HepG2 (cell line): ENCODE data around the gene IQCK. TPM values are rescaled to one million over a fixed set of nuclear protein-coding genes. Genes with fewer than 3 reads are reported as not detected.

Source experiments
- MAF1 ChIP-seq: sonication (generic); formaldehyde crosslinking; IDR thresholded peaks from 2 replicates; pipeline ENCODE4 v1.5.0; 2020; ENCODE audit warnings: missing genetic modification reagents, borderline replicate concordance
- NKX3-1 ChIP-seq: sonication (generic); formaldehyde crosslinking; IDR thresholded peaks from 2 replicates; pipeline ENCODE4 v1.5.0; 2020; ENCODE audit warnings: missing genetic modification reagents
- NR2F1 ChIP-seq, 2 experiments: fragments of 450-650 bp in 1 of 2; formaldehyde crosslinking in 1 of 2; IDR thresholded peaks; 2 replicates each; pipeline versions ENCODE4 v1.5.0 to v1.6.1; 2016 to 2020; ENCODE audit warnings: mild to moderate bottlenecking in 1 of 2, missing compliant biosample characterization in 1 of 2, missing genetic modification reagents in 1 of 2, moderate library complexity in 1 of 2
- TBP ChIP-seq: sonication (generic); formaldehyde crosslinking; IDR thresholded peaks from 2 replicates; pipeline ENCODE4 v1.5.0; 2020; ENCODE audit warnings: missing genetic modification reagents
- TRIM24 ChIP-seq: sonication (generic); formaldehyde crosslinking; IDR thresholded peaks from 2 replicates; pipeline ENCODE4 v1.8.0; 2022; ENCODE audit warnings: mild to moderate bottlenecking, missing genetic modification reagents
- ZNF207 ChIP-seq: fragments of 450-650 bp; IDR thresholded peaks from 2 replicates; pipeline ENCODE4 v1.6.1; 2016; ENCODE audit warnings: antibody characterized with exemption, borderline replicate concordance
- ZNF510 ChIP-seq: sonication (generic); formaldehyde crosslinking; IDR thresholded peaks from 2 replicates; pipeline ENCODE4 v1.4.0; 2020; ENCODE audit warnings: low read depth, mild to moderate bottlenecking, missing genetic modification reagents
- ZNF670 ChIP-seq: sonication (generic); formaldehyde crosslinking; IDR thresholded peaks from 2 replicates; pipeline ENCODE4 v1.8.0; 2022; ENCODE audit warnings: mild to moderate bottlenecking, missing genetic modification reagents, borderline replicate concordance
- polyA plus RNA-seq, 8 experiments: library from polyadenylated mRNA; depleted of rRNA in 3 of 8; stranded (reverse) in 7 of 8; unstranded in 1 of 8; fragments of >200 nt; fragmentation: Illumina TruSeq in 4 of 8; extraction: Trizol in 4 of 8; gene quantifications; 2 replicates each; pipeline versions ENCODE4 v1.2.1 to v1.2.3, GENCODE V29; 2011 to 2016; ENCODE audit warnings: low read depth in 4 of 8, missing spikeins in 1 of 8, mixed read lengths in 1 of 8; ENCODE audit not compliant: insufficient read depth in 1 of 8
- total RNA-seq, 5 experiments: library from RNA; depleted of rRNA; stranded (reverse); fragments of >200 nt; fragmentation: Illumina TruSeq; extraction: Trizol; gene quantifications; 2 replicates each; pipeline ENCODE4 v1.2.3, GENCODE V29; 2016; ENCODE audit warnings: low read depth in 1 of 5
- TF ChIP-seq, protein P1 (sequence below): sonication (generic); formaldehyde crosslinking; IDR thresholded peaks from 2 replicates; pipeline ENCODE4 v1.4.0; 2020; ENCODE audit warnings: missing genetic modification reagents, borderline replicate concordance
- TF ChIP-seq, protein P2 (sequence below): sonication (generic); formaldehyde crosslinking; IDR thresholded peaks from 2 replicates; pipeline ENCODE4 v1.4.0; 2020; ENCODE audit warnings: missing genetic modification reagents, borderline replicate concordance
- TF ChIP-seq, protein P3 (sequence below): sonication (generic); formaldehyde crosslinking; IDR thresholded peaks from 2 replicates; pipeline ENCODE4 v1.8.1; 2023; ENCODE audit warnings: mild to moderate bottlenecking, missing genetic modification reagents, borderline replicate concordance
- TF ChIP-seq, protein P4 (sequence below): sonication (generic); formaldehyde crosslinking; IDR thresholded peaks from 2 replicates; pipeline ENCODE4 v1.4.0; 2020; ENCODE audit warnings: missing genetic modification reagents; ENCODE audit errors: not compliant biosample characterization
- TF ChIP-seq, protein P5 (sequence below): sonication (generic); formaldehyde crosslinking; conservative IDR thresholded peaks from 2 replicates; pipeline ENCODE4 v1.4.0; 2020; ENCODE audit warnings: mild to moderate bottlenecking, missing genetic modification reagents, moderate library complexity
- TF ChIP-seq, protein P6 (sequence below): sonication (generic); formaldehyde crosslinking; IDR thresholded peaks from 2 replicates; pipeline ENCODE4 v1.5.1; 2020; ENCODE audit warnings: missing genetic modification reagents, mild to moderate bottlenecking, borderline replicate concordance

IQCK gene
- total and polyA plus RNA-seq, 2 of the 13 experiments (the other 11 are each of a cell fraction or from before 2014, with no cell fraction given), result 5.1 to 7.3 TPM

DNA sequence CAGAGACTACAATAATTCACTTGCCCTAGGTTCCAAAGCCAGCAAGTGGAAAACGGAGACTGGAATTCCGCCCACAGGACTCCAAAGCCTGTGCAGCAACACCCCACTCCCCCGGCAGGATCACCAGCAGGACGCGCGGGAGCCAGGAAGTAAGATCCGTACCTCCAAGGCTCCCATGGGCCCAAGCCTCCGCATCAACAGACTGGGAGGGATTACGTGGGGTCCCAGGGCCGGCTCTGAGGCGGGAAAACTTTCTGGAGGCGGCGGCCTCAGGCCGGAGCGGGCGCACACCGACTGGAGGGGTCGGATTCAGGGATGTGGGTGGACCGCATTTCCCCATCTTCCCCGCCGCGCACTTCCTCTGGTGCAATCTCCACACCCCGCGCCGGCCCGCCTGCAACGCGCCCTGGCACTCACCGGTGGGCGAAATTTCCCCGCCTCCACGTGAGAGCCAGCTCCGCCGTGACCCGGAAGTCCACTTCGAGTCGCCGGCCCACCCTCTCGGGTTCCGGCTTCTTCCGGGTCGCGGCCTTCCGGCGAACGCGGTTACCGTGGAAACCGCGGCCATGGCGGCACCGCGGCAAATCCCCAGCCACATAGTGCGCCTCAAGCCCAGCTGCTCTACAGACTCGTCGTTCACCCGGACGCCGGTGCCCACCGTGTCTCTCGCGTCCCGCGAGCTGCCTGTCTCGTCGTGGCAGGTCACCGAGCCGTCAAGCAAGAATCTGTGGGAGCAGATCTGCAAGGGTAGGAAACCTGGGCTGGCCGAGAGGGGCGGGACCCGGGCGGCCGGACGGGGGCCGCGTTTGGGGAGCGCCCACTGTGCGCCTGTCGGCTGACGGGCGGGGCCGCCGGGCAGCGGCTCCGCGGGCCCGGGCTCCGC is at the start of gene IQCK, which contains the start of gene KNOP1 (continued):
- TF ChIP-seq, protein P1, sequence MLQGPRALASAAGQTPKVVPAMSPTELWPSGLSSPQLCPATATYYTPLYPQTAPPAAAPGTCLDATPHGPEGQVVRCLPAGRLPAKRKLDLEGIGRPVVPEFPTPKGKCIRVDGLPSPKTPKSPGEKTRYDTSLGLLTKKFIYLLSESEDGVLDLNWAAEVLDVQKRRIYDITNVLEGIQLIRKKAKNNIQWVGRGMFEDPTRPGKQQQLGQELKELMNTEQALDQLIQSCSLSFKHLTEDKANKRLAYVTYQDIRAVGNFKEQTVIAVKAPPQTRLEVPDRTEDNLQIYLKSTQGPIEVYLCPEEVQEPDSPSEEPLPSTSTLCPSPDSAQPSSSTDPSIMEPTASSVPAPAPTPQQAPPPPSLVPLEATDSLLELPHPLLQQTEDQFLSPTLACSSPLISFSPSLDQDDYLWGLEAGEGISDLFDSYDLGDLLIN (CRISPR knock-in tag), result peak; percentile 97
- TF ChIP-seq, protein P2, sequence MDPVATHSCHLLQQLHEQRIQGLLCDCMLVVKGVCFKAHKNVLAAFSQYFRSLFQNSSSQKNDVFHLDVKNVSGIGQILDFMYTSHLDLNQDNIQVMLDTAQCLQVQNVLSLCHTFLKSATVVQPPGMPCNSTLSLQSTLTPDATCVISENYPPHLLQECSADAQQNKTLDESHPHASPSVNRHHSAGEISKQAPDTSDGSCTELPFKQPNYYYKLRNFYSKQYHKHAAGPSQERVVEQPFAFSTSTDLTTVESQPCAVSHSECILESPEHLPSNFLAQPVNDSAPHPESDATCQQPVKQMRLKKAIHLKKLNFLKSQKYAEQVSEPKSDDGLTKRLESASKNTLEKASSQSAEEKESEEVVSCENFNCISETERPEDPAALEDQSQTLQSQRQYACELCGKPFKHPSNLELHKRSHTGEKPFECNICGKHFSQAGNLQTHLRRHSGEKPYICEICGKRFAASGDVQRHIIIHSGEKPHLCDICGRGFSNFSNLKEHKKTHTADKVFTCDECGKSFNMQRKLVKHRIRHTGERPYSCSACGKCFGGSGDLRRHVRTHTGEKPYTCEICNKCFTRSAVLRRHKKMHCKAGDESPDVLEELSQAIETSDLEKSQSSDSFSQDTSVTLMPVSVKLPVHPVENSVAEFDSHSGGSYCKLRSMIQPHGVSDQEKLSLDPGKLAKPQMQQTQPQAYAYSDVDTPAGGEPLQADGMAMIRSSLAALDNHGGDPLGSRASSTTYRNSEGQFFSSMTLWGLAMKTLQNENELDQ (CRISPR knock-in tag), result peak; percentile 21; the same call in 1 of the 2 replicates
- 0 out of 4 replicates have a peak, but pooled peaks of 1 of the 2 experiments have one; percentile 26 for TF ChIP-seq NR2F1 (CRISPR knock-in tag; IDR thresholded peaks at IDR 0.05)
- no peak; the same call in none of the 2 replicates for TF ChIP-seq MAF1 (CRISPR knock-in tag)
- TF ChIP-seq ZNF670 (CRISPR knock-in tag), result no peak; the same call in 1 of the 2 replicates
- TF ChIP-seq ZNF207, result no peak
- no peak for TF ChIP-seq TRIM24 (CRISPR knock-in tag)
- TF ChIP-seq, protein P3, sequence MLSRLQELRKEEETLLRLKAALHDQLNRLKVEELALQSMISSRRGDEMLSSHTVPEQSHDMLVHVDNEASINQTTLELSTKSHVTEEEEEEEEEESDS (CRISPR knock-in tag), result 0 out of 2 replicates have a peak, but pooled peaks have one; percentile 29
- TF ChIP-seq ZNF510 (CRISPR knock-in tag), result peak; percentile 97; the same call in 1 of the 2 replicates
- TF ChIP-seq, protein P4, sequence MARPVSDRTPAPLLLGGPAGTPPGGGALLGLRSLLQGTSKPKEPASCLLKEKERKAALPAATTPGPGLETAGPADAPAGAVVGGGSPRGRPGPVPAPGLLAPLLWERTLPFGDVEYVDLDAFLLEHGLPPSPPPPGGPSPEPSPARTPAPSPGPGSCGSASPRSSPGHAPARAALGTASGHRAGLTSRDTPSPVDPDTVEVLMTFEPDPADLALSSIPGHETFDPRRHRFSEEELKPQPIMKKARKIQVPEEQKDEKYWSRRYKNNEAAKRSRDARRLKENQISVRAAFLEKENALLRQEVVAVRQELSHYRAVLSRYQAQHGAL, result no peak
- TF ChIP-seq, protein P5, sequence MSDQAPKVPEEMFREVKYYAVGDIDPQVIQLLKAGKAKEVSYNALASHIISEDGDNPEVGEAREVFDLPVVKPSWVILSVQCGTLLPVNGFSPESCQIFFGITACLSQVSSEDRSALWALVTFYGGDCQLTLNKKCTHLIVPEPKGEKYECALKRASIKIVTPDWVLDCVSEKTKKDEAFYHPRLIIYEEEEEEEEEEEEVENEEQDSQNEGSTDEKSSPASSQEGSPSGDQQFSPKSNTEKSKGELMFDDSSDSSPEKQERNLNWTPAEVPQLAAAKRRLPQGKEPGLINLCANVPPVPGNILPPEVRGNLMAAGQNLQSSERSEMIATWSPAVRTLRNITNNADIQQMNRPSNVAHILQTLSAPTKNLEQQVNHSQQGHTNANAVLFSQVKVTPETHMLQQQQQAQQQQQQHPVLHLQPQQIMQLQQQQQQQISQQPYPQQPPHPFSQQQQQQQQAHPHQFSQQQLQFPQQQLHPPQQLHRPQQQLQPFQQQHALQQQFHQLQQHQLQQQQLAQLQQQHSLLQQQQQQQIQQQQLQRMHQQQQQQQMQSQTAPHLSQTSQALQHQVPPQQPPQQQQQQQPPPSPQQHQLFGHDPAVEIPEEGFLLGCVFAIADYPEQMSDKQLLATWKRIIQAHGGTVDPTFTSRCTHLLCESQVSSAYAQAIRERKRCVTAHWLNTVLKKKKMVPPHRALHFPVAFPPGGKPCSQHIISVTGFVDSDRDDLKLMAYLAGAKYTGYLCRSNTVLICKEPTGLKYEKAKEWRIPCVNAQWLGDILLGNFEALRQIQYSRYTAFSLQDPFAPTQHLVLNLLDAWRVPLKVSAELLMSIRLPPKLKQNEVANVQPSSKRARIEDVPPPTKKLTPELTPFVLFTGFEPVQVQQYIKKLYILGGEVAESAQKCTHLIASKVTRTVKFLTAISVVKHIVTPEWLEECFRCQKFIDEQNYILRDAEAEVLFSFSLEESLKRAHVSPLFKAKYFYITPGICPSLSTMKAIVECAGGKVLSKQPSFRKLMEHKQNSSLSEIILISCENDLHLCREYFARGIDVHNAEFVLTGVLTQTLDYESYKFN (CRISPR knock-in tag), result peak; percentile 79
- TF ChIP-seq, protein P6, sequence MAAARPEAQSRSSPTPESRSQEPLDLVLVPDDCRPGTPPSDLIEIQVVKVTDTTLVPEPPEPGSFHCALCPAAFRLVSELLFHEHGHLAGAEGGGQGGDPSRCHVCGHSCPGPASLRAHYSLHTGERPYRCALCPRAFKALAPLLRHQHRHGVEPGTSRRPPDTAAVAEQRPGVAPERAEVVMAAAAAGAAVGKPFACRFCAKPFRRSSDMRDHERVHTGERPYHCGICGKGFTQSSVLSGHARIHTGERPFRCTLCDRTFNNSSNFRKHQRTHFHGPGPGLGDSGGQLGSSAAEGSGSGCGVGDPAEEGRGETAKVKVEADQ, result peak; percentile 90; the same call in 1 of the 2 replicates
- peak; percentile 75; the same call in 1 of the 2 replicates for TF ChIP-seq NKX3-1 (CRISPR knock-in tag)
- no peak for TF ChIP-seq TBP (CRISPR knock-in tag)
